GM11168 (cell line): ENCODE measurements around the gene PRR35.

Experiments
- in situ Hi-C: fragments of 300-500 bp; cut with MboI; formaldehyde crosslinking; loops from one replicate; pipeline ENCODE4 v1.12.0; 2022; ENCODE audit warnings: low sequenced_read_pairs; ENCODE audit not compliant: unreplicated experiment

Gene PRR35

DNA sequence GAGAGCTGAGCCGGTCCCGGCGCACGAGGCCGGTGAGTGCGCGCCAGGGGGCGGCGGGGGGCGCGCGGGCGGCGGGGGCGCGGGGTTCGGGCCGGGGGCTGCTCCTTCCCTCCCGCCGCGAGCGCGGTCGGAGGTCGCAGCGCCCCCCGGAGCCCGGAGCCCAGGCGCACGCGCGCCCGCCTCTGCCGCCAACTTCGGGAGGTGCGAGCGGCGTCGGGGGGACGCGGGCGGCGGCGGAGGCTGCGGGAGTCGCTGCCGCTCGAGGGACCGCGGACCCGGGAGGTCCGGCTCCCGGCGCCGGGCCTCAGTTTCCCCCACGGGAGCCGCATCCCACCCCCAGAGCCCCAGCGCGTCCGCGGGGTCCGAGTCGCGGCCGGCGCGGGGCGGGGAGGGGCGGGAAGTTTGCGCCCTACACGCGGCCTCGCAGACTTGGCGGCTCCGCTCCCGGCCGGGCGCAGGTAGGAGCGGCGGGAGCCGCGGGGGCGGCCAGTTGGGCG, at the start of gene PRR35:
Gene PRR35 (plus strand): TSS at position 191 of the 497 bp plus-strand sequence. CDS start 2,901 bp downstream, outside the sequence.
- in situ Hi-C loops: no loop called here

- in situ Hi-C loops: no loop called here
Measured at GRCh38 chr16:512802-513201, 47.4 kb upstream of the PRR35 start.

DNA sequence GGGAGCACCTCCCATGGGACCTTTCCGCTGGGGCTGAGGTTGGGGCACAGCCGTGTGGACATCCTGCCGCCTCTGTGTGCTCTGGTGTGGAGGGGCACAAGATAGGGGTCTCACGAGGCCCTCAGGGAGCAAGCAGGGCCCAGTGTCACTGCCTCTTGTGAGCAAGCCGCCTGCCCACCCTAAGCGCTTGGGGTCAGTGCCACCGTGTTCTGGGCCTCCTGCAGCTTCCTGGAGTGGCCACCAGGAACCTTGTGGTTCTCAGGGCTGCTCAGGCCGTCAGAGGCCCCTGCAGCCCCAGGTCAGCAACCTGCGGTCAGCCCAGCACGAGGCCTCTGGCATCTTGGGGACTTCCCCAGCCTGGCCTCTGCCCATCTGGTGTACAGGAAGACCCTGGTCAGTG, 46.2 kb upstream of the PRR35 start:
- in situ Hi-C loops: no loop called here

- in situ Hi-C loops: no loop called here
Measured at GRCh38 chr16:515175-515938, 44.8 kb upstream of the PRR35 start.

DNA sequence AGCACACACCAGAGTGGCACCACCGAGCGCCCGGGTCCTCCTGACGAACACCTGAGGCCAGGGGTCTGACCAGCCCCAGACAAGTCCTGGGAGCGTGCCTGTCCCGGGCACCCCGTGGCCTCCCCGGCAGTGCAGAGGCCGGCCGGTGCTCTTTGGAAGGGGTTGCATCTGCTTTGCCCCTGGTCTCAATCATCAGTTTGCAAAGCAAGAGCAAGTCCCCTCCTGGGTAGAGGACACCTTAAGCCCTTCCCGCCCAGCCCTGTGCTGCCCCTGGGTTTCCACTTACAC, 44.3 kb upstream of the PRR35 start:
- in situ Hi-C loops: no loop called here

DNA sequence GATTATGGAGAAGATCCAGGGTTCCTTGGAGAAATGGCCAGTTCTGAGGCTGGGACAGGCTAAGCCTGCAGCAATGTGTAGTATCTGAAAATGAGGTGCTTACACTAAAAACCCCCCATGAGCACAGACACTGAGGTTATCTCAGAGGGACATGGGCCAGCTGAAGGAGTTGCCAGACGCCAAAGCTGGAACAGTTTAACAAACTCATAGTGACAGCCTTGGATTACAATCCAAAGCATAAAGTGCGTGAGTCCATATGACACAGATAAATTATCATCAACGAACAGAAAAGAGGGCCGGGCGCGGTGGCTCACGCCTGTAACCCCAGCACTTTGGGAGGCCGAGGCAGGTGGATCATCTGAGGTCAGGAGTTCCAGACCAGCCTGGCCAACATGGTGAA, 43.9 kb upstream of the PRR35 start:
- in situ Hi-C loops: no loop called here

DNA sequence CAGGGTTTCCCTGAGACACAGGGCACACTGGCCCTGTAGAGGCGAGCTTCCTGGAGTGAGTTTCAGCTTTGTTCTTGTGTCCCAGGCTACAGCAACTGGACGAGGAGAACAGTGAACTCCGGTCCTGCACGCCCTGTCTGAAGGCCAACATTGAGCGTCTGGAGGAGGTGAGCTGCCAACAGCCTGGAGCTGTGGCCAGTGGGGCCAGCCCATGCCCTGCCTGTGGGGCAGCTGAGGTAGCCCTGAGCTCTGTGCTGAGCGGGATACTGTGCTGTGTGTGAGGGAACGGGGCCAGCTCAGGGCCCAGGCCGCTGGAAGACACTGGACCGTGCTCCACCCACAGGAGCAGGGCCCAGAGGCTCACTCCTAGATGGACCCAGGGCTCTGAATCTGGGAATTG, 41.3 kb upstream of the PRR35 start:
- in situ Hi-C loops: no loop called here

GRCh38 chr16:519425-519824, 40.8 kb upstream of the PRR35 start:
- in situ Hi-C loops: no loop called here

DNA sequence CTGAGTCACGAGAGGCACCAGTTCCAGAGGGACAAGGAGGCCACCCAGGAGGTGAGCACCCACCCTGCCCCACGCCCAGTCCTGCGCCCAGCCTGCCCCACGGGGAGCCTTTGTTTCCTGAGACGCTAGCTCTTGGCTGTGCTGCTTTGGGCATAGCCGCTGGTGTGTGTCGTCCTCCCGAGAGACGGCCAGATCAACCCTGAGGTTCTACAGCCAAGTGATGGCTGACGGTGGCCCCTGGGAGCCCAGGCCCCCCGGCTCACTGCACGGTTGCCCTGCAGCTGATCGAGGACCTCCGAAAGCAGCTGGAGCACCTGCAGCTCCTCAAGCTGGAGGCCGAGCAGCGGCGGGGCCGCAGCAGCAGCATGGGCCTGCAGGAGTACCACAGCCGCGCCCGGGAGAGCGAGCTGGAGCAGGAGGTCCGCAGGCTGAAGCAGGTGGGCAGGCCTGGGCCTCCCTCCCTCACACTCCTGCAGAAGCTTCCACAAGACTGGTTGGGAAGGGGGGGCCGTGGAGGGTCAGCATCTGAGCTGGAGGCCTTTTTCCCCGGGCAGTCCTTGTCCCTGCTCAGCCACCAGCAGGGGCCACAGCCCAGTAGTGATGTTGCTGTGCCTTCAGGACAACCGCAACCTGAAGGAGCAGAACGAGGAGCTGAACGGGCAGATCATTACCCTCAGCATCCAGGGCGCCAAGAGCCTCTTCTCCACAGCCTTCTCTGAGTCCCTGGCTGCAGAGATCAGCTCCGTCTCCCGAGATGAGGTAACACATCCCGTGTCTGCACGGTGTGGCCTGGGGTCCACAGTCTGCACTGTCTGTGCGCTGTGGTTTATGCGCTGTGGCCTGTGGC, 40.1 kb upstream of the PRR35 start:
- in situ Hi-C loops: no loop called here

DNA sequence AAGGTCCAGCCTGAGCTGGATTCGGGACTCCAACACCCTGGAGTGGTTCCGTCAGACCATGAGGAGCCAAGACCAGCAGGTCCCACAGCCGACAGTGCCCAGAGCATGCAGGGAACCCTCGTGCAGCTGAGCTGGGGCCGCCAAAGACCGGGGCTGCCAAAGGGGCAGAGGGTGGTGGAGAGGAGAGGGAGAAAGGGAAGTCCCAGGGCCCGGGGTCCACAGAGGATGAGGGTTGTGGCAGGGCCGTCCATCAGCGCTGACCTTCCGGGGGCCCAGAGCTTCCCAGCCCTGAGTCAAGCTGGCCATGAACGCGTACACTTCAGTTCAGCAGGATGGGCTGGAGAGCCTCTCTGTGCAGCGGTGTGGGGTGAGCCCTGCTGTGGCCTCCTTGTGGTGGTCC, 39.3 kb upstream of the PRR35 start:
- in situ Hi-C loops: no loop called here

DNA sequence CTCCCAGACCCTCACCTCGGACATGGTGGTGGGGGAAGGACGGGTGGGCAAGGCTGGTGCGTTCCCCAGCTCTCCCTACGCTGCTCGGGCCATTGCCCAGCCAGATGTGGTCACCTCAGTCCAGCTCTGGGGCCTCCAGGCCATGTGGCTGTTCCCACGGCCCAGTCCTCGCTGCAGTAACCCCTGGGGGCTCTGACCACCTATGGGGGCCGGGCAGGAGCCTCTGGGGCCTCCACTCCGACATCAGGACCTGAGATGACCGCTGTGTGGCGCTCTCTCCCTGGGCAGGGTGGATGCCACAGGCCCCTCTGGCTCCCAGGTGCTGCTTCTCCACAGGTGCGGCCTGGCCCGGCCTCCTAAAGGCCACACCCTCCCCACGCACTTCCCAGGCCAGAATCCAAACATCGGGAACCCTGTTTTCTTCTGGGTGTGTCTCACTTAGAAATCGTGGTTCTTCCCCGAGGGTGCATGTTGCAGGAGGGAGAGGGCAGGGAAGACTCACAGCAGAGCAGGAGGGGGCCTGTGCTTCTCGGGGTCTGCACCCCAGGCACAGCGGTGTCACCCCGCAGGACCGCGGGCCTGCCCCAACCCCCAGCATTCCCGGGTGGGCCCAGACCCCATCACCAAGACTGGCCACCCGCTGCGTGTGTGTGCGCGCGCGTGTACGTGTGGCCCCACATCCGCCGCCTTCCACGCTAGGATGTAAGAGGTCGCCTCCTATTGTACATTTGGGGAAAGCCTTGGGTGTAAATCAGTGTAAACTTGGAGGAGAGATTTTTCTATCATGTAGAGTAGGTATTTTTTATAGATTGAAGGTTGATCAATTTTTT, 38.6 kb upstream of the PRR35 start:
- in situ Hi-C loops: no loop called here

- in situ Hi-C loops: no loop called here
Measured at GRCh38 chr16:522320-523096, 37.7 kb upstream of the PRR35 start.

DNA sequence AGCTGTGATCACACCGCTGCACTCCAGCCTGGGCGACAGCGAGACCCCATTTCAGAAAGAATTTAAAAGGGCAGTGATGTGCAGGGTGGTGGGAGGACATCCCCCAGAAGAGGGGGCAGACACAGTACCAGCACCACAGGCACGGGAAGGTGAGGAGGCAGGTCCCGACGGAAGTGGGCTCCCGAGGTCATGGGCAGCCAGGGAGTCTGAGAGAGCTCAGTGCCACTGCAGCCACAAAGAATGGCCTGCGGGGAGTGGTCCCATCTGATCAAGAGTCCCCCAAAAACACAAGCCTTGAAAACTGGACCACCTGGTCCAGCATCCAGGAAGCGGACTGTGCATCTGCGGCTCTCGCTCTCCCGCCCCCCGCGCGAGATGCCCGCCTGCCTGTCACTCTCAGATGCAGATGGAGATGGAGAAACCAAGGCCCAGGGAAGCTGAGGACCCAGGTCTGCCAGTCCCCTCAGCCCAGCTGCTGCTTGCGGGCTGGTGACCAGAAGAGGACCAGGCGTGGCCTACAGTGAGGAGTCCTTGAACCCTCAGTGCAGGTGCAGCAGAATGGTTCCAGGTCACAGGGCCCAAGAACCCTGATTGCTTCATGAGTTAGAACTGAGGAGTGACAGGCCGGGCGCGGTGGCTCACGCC, 37.0 kb upstream of the PRR35 start:
- in situ Hi-C loops: no loop called here

DNA sequence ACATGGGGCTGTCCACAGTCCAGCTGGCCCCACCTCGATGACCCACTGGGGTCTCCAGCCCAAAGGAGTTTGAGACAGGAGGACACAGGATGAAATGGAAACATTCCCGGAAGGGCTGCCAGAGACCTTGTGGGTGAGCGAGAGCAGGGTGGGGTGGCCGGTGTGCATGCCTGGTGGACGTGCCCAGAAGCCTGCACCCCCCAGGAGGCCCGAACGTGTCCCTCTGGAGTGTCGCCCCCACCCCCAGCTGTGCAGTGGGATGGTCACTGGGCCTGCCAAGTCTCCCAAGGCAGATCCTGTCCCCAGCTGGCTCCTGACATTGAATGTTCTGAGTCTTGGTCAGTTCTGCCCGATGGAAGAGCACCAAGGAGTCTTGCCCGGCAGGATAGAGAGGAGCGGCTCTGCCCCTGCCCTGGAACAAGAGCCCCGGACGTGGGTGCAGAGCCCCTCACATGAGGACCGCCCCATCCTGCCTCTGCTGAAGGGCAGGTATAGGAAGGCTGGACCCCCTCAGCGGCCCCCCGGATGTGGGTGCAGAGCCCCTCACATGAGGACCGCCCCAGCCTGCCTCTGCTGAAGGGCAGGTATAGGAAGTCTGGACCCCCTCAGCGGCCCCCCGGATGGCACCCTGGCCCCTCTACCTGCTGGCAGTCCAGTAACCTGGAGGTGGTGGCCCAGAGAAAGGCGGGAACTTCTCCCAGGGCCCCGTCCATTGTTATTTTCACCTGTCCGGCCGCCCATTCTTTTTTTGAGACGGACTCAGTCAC, 35.7 kb upstream of the PRR35 start:
- in situ Hi-C loops: no loop called here

GRCh38 chr16:525123-525519, 35.1 kb upstream of the PRR35 start:
- in situ Hi-C loops: no loop called here

- in situ Hi-C loops: no loop called here
Measured at GRCh38 chr16:525520-526180, 34.5 kb upstream of the PRR35 start.

DNA sequence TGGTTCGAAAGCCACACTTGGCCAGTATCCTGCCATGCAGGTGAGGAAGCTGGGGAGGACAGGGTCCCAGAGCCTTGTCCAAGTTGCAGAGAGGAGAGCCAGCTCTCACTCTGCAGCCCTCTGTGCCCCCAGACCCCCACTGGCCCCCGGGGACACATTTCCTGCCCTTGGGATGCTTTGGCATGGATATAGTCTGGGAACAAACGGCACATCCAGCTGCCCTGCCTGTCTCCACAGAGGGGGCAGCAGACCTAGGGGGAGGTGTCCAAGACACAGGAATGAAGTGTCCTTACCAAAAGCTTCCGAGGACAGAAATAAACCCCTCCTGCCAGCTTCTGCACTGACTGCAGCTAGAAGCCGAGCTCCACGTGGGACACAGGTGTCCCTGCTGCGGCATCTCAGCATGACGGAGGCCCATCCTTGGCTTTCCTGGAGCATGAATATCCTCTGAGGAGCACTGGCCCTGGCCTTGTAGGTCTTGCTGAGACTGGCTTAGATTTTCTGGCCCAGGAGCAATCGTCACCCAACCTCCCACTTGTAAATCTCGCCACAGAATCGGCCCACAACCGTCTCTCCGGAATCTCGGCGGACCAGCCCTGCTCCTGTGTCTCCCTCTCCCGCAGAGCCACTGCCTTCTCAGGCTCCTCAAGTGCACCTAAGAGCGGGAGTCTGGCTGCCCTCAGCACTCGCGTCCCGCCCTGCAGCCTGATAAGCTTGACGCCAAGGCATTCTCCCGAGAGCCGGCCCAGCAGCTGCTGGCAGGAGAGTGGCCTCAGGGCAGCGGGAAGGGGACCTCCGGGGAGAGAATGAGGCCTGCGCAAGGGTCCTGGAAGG, 33.8 kb upstream of the PRR35 start:
- in situ Hi-C loops: no loop called here
